TTC549 (cell line): ENCODE measurements around the gene ENOX1.
A peak's percentile ranks its signal among the peaks of the same experiment; 100 is the strongest.
"Not testable (repeated sequence)": the region's sequence is repeated elsewhere in the genome, so short reads cannot be mapped to it uniquely, and the experiment has no call there.

ENCODE experiments used
- FAIRE-seq: peaks from 2 replicates; lab custom pipeline; 2012; peaks lifted over from hg19 to GRCh38; lab: Jason Lieb, UNC

Gene ENOX1

GRCh38 chr13:43786766-43787517, at the start of gene ENOX1:
Gene ENOX1 (minus strand): TSS chr13:43786972.
- FAIRE-seq: no peak

GRCh38 chr13:43835701-43836100, 48.9 kb upstream of the ENOX1 start:
- FAIRE-seq: no peak

- no peak for FAIRE-seq
These were observed 44.3 kb upstream of the ENOX1 start for GRCh38 chr13:43831088-43831487.

- no peak for FAIRE-seq
These were observed 43.7 kb upstream of the ENOX1 start for GRCh38 chr13:43830497-43830881.

- FAIRE-seq: not testable (repeated sequence)
These were observed 37.9 kb upstream of the ENOX1 start for GRCh38 chr13:43824656-43825055.

GRCh38 chr13:43822969-43823368, 36.2 kb upstream of the ENOX1 start:
- FAIRE-seq: no peak

GRCh38 chr13:43816401-43816889, 29.7 kb upstream of the ENOX1 start:
- no peak for FAIRE-seq

- no peak for FAIRE-seq
These were observed 28.4 kb upstream of the ENOX1 start for GRCh38 chr13:43815204-43815603.

GRCh38 chr13:43808676-43809075, 21.9 kb upstream of the ENOX1 start:
- no peak for FAIRE-seq

- no peak for FAIRE-seq
These were observed 18.9 kb upstream of the ENOX1 start for GRCh38 chr13:43805681-43806128.

GRCh38 chr13:43805071-43805468, 18.3 kb upstream of the ENOX1 start:
- no peak for FAIRE-seq

- FAIRE-seq: peak; percentile 96
These were observed 17.8 kb upstream of the ENOX1 start for GRCh38 chr13:43804461-43805070.

GRCh38 chr13:43802511-43802910, 15.7 kb upstream of the ENOX1 start:
- FAIRE-seq: no peak

- FAIRE-seq: no peak
These were observed 14.1 kb upstream of the ENOX1 start for GRCh38 chr13:43800828-43801227.

GRCh38 chr13:43799191-43799590, 12.4 kb upstream of the ENOX1 start:
- no peak for FAIRE-seq

- no peak for FAIRE-seq
These were observed 11.1 kb upstream of the ENOX1 start for GRCh38 chr13:43797869-43798268.

- no peak for FAIRE-seq
These were observed 10.4 kb upstream of the ENOX1 start for GRCh38 chr13:43797159-43797558.

- FAIRE-seq: no peak
These were observed 7.6 kb upstream of the ENOX1 start for GRCh38 chr13:43794416-43794815.

GRCh38 chr13:43792076-43792881, 5.5 kb upstream of the ENOX1 start:
- no peak for FAIRE-seq

- FAIRE-seq: no peak
These were observed 1.2 kb upstream of the ENOX1 start for GRCh38 chr13:43787997-43788396.

GRCh38 chr13:43787518-43787891, 733 bp upstream of the ENOX1 start:
- FAIRE-seq: no peak

GRCh38 chr13:43786472-43786765, 353 bp downstream of the ENOX1 start:
- FAIRE-seq: no peak
